SH-SY5Y (cell line): Measurements from ENCODE around the gene ZBTB20.

ENCODE experiments used
- GATA2 ChIP-seq: IDR thresholded peaks from 2 replicates; pipeline ENCODE4 v1.6.1; 2011; ENCODE audit warnings: mild to moderate bottlenecking, low read depth, low read length
- GATA3 ChIP-seq: IDR thresholded peaks from 2 replicates; pipeline ENCODE4 v1.6.1; 2011; ENCODE audit warnings: low read depth, mild to moderate bottlenecking, low read length, moderate library complexity

- TF ChIP-seq GATA2 (no peak), GATA3 (no peak)
Observed at GRCh38 chr3:114439284-114439683, 707.8 kb downstream of the ZBTB20 start.
